Omental fat pad (tissue), 4 donors: ENCODE results near the gene TPSG1. TPM values are rescaled to one million over a fixed set of nuclear protein-coding genes. Genes with fewer than 3 reads are reported as not detected.

Experiments
- ATAC-seq: fragments of 150-250 bp; one replicate; pipeline ENCODE4 v1.9.1; 2016; ENCODE audit warnings: mild to moderate bottlenecking, moderate library complexity; ENCODE audit not compliant: low FRiP score
- DNase-seq: peaks from one replicate; pipeline ENCODE4 v3.0.0-alpha.2; 2019; ENCODE audit warnings: low spot score
- CTCF ChIP-seq, 3 donors: fragments of 450-650 bp; IDR thresholded peaks; one replicate each; pipeline ENCODE4 v1.5.1; 2016 to 2017; ENCODE audit warnings: antibody characterized with exemption in 3 of 3, mild to moderate bottlenecking in 3 of 3, moderate library complexity in 2 of 3
- total RNA-seq, 4 donors: library from RNA; depleted of rRNA; stranded (reverse); fragments of >200 nt; gene quantifications; one replicate each; pipeline ENCODE4 v1.1.0, GENCODE V29; 2016

Gene TPSG1
- total RNA-seq, 4 donors from 2014 or later, result 1.3 TPM; not detected in 3

DNA sequence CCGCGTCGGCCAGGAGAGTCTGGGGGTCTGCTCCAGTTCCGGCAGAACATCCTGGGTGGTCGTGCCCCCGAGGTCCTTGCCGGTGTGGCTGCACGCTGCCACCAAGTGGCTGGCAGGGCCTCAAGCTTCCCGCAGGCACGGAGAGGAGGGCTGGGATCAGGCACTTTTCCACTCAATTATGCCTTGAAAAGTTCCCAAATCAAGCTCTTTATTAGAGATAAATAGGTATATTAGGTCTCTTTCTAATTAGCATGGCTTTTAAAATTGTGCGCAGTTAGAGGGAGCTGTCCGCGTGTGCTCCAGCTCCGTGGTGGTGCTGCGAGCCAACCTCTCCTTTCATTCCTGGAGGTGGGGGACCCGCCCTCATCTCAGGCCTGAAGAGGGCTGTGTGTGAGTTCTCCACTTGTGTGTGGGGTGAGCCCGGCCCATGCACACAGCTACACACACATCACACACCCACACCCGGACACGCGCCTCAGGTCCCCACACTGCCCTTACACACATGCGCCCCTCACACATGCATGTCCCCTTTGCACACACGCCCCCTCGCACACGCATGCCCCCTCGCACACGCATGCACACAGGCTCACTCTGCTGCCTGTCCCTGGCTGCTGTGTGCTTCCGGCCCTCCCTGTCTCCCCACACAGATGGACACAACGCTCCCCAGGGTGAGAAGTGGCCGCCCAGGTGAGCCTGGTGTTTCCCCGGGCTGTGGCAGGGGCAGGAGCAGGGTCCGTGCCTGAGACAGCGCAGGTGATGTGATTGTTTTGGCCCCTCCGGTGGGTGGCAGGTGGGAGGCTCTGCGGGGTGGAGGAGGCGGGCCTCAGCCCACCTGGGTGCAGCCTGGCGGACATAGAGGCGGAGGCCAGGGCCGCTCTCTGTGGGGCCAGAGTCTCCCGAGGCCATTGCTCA is 43.4 kb downstream of the TPSG1 start:
- no peak for DNase-seq
- TF ChIP-seq CTCF (IDR thresholded peaks at IDR 0.05), result no peak
- no peak for ATAC-seq

DNA sequence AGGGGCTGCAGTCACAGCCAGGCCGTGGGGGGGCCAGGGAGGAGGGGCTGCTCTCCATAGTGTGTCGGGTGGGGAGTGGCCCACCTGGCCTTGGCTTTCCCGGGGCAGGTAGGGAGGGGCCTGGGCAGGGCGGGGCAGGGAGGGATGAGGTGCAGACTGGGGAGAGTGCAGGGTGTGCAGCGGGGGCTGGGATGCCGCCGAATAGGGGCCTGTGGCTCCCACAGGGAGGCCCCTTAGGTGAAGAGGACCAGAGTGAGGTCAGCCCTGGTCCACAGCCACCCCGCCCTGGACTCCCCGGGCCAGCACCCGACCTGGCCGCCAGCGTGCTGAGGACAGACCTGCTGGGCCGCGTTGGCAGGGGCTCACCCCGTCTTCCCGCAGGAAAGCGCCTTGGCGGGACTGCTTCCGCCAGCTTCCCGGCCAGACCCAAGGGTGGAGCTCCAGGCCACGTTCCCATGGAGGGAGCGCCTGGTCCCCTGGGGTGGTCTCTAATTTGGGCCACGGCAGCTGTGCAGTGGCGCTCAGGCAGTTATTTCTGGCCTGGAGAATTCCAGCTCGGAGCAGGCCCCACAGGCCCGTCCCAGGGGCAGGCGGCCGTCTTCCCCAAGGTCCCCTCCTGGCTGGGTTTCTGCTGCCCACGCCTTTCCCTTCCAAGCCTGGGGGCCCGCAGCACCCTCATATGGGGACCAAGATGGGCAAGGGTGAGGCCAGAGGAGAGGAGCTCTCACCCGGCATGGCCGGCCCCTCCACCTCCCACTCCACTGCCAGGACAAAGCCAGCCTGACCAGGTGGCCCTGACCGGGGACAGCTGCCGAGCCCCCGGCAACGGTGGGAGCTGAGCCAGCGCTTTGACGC is 44.3 kb downstream of the TPSG1 start:
- DNase-seq (no peak), ATAC-seq (no peak)
- no peak for TF ChIP-seq CTCF (IDR thresholded peaks at IDR 0.05)

- ATAC-seq (no peak), DNase-seq (no peak)
- no peak for TF ChIP-seq CTCF (IDR thresholded peaks at IDR 0.05)
Measured at GRCh38 chr16:1178295-1178910, 46.7 kb downstream of the TPSG1 start.

- no peak for DNase-seq
- ATAC-seq, result no peak
- TF ChIP-seq CTCF (IDR thresholded peaks at IDR 0.05), result no peak
Measured at GRCh38 chr16:1177750-1178149, 47.3 kb downstream of the TPSG1 start.

DNA sequence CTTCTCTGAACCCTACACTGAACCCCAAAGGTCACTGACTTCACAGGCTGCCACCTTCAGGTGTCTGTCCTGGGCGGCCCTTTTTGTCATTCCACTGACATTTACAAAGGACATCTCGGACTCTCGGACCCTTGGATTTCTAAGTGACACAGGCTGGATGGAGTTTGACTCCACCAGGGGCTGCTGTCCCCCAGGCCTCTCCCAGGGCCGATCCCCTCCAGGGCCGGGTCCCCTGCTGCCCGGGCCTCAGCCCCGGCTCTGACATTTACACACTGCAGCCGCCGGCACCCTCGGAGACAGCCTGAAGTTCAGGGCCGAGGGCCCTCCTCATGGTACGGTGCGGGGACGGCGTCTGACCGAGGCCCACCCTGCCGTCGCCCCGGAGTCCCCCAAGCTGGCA is 48.0 kb downstream of the TPSG1 start:
- DNase-seq (no peak), ATAC-seq (no peak)
- no peak for TF ChIP-seq CTCF (IDR thresholded peaks at IDR 0.05)

DNA sequence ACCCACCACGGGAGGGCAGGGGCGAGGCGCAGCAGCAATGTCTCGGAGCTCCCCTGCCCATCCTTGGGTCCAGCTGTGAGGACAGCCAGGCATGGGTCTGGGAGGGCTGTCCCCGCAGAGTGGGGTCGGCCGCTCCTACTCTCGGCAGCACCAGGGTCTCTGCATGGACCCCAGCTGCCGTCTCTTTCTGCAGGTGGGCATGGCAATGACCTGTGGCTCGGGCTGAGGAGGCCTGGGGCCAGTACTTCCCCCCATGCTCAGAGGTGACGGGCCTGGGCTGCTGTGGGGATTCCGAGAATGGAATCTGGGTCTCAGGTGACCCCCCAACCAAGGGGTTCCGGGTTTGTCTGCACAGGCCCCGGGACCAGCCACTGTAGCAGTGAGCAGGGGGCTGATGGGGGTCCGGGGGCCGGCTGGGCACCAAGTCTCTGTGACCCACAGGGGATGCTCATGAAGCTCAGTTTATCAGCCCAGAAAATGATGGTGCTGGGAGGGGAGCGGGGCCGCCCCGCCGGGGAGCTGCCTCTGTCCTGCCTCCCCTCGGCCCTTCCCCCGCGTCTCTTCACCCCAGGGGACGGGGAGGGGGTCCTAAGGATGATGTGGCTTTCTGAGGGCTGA is 48.7 kb downstream of the TPSG1 start:
- TF ChIP-seq CTCF (IDR thresholded peaks at IDR 0.05), result no peak
- DNase-seq (no peak), ATAC-seq (no peak)
